ENCODE measurements around the gene FCER1G.
"Not testable (repeated sequence)": the region's sequence is repeated elsewhere in the genome, so short reads cannot be mapped to it uniquely, and the experiment has no call there.

The FCER1G gene

GRCh38 chr1:161218301-161219077, 3.4 kb downstream of the FCER1G start:
- DNase-seq (ENCODE audit: low read depth) = no peak
- H3K4me3 ChIP-seq (ENCODE audit: low read length) = no peak overlapping the region
- TF ChIP-seq CTCF (conservative IDR thresholded peaks at IDR 0.05; ENCODE audit: low read length) = no peak

GRCh38 chr1:161219078-161219892, 4.2 kb downstream of the FCER1G start:
- H3K4me3 ChIP-seq (ENCODE audit: low read length) = no peak overlapping the region
- no peak for TF ChIP-seq CTCF (conservative IDR thresholded peaks at IDR 0.05; ENCODE audit: low read length)
- no peak for DNase-seq (ENCODE audit: low read depth)

- TF ChIP-seq CTCF (conservative IDR thresholded peaks at IDR 0.05; ENCODE audit: low read length) = no peak
- H3K4me3 ChIP-seq (ENCODE audit: low read length) = no peak overlapping the region
- DNase-seq (ENCODE audit: low read depth) = no peak
These were observed 4.9 kb downstream of the FCER1G start for GRCh38 chr1:161220002-161220401.

GRCh38 chr1:161222175-161223019, 7.3 kb downstream of the FCER1G start:
- H3K4me3 ChIP-seq (ENCODE audit: low read length) = no peak overlapping the region
- TF ChIP-seq CTCF (conservative IDR thresholded peaks at IDR 0.05; ENCODE audit: low read length) = no peak
- no peak for DNase-seq (ENCODE audit: low read depth)

GRCh38 chr1:161223805-161224694, 9.0 kb downstream of the FCER1G start:
- no peak for DNase-seq (ENCODE audit: low read depth)
- no peak for TF ChIP-seq CTCF (conservative IDR thresholded peaks at IDR 0.05; ENCODE audit: low read length)
- no peak overlapping the region for H3K4me3 ChIP-seq (ENCODE audit: low read length)

GRCh38 chr1:161224695-161225087, 9.6 kb downstream of the FCER1G start:
- DNase-seq (ENCODE audit: low read depth); H3K4me3 ChIP-seq (ENCODE audit: low read length): not testable (repeated sequence)
